IPS-NIHi7 (cell line): ENCODE data around the gene FREM2.

ENCODE experiments used
- DNase-seq: peaks from one replicate; pipeline ENCODE4 v3.0.0; 2012; ENCODE audit warnings: mixed read lengths; ENCODE audit errors: extremely low spot score

The FREM2 gene

GRCh38 chr13:38687246-38688229 is 661 bp downstream of the FREM2 start:
- DNase-seq = peak; percentile 28

- DNase-seq = no peak
Measured at GRCh38 chr13:38688674-38689073, 1.8 kb downstream of the FREM2 start.

GRCh38 chr13:38690231-38690630 is 3.4 kb downstream of the FREM2 start:
- DNase-seq = no peak

- DNase-seq = no peak
Measured at GRCh38 chr13:38693168-38693567, 6.3 kb downstream of the FREM2 start.

GRCh38 chr13:38693641-38694040 is 6.8 kb downstream of the FREM2 start:
- DNase-seq = no peak

GRCh38 chr13:38697197-38697596 is 10.3 kb downstream of the FREM2 start:
- DNase-seq = no peak

- no peak for DNase-seq
Measured at GRCh38 chr13:38697628-38698333, 10.9 kb downstream of the FREM2 start.

- DNase-seq = no peak
Measured at GRCh38 chr13:38700051-38700450, 13.2 kb downstream of the FREM2 start.

- DNase-seq = no peak
Measured at GRCh38 chr13:38702669-38703068, 15.8 kb downstream of the FREM2 start.

- DNase-seq = no peak
Measured at GRCh38 chr13:38703255-38703654, 16.4 kb downstream of the FREM2 start.

- DNase-seq = no peak
Measured at GRCh38 chr13:38705365-38705764, 18.5 kb downstream of the FREM2 start.

- no peak for DNase-seq
Measured at GRCh38 chr13:38707460-38707859, 20.6 kb downstream of the FREM2 start.

GRCh38 chr13:38713046-38713445 is 26.2 kb downstream of the FREM2 start:
- no peak for DNase-seq

GRCh38 chr13:38718374-38718773 is 31.5 kb downstream of the FREM2 start:
- DNase-seq = no peak

GRCh38 chr13:38730332-38730731 is 43.5 kb downstream of the FREM2 start:
- no peak for DNase-seq

GRCh38 chr13:38733146-38733545 is 46.3 kb downstream of the FREM2 start:
- no peak for DNase-seq

GRCh38 chr13:38735665-38736440 is 49.0 kb downstream of the FREM2 start:
- peak; percentile 12 for DNase-seq

GRCh38 chr13:38743466-38743865 is 56.6 kb downstream of the FREM2 start:
- DNase-seq = no peak

- no peak for DNase-seq
Measured at GRCh38 chr13:38752686-38753085, 65.8 kb downstream of the FREM2 start.

- DNase-seq = no peak
Measured at GRCh38 chr13:38753878-38754277, 67.0 kb downstream of the FREM2 start.

GRCh38 chr13:38755793-38756192 is 68.9 kb downstream of the FREM2 start:
- no peak for DNase-seq

GRCh38 chr13:38758277-38758676 is 71.4 kb downstream of the FREM2 start:
- DNase-seq = no peak
